HepG2 (cell line): Measurements from ENCODE around the gene CNKSR3. TPM values are rescaled to one million over a fixed set of nuclear protein-coding genes. Genes with fewer than 3 reads are reported as not detected.
A peak's percentile ranks its signal among the peaks of the same experiment; 100 is the strongest.

Experiments used
- ASH2L ChIP-seq: fragments of 300-600, 200-600 bp; sonication (generic); IDR thresholded peaks from 2 replicates; pipeline ENCODE4 v1.7.0; 2017; ENCODE audit warnings: low read depth, mild to moderate bottlenecking, moderate library complexity, mixed read lengths, low read length; ENCODE audit not compliant: insufficient read length
- ATF5 ChIP-seq: sonication (generic); formaldehyde crosslinking; IDR thresholded peaks from 2 replicates; pipeline ENCODE4 v1.4.0; 2020; ENCODE audit warnings: mild to moderate bottlenecking, low read depth, missing genetic modification reagents
- ELF3 ChIP-seq: IDR thresholded peaks from 2 replicates; pipeline ENCODE4 v1.6.1; 2016; ENCODE audit warnings: missing genetic modification reagents, missing compliant biosample characterization
- FOSL1 ChIP-seq: sonication (generic); formaldehyde crosslinking; IDR thresholded peaks from 2 replicates; pipeline ENCODE4 v1.9.0; 2021; ENCODE audit warnings: missing genetic modification reagents, borderline replicate concordance
- GPBP1L1 ChIP-seq: sonication (generic); formaldehyde crosslinking; IDR thresholded peaks from 2 replicates; pipeline ENCODE4 v1.5.0; 2020; ENCODE audit warnings: mild to moderate bottlenecking, missing genetic modification reagents
- HNF1B ChIP-seq: sonication (generic); formaldehyde crosslinking; IDR thresholded peaks from 2 replicates; pipeline ENCODE4 v1.5.1; 2020; ENCODE audit warnings: mild to moderate bottlenecking, moderate library complexity, missing genetic modification reagents
- HNRNPL ChIP-seq: fragments of 200-400 bp; formaldehyde crosslinking; IDR thresholded peaks from 2 replicates; pipeline ENCODE4 v1.6.1; 2017; ENCODE audit warnings: mild to moderate bottlenecking, low read depth, low read length
- IRX3 ChIP-seq: sonication (generic); formaldehyde crosslinking; IDR thresholded peaks from 2 replicates; pipeline ENCODE4 v1.8.1; 2023; ENCODE audit warnings: mild to moderate bottlenecking, low read depth, missing genetic modification reagents, borderline replicate concordance
- KLF6 ChIP-seq: IDR thresholded peaks from 2 replicates; pipeline ENCODE4 v1.8.0; 2016; ENCODE audit warnings: missing biosample characterization, missing genetic modification reagents
- MEIS1 ChIP-seq: sonication (generic); formaldehyde crosslinking; IDR thresholded peaks from 2 replicates; pipeline ENCODE4 v1.9.0; 2021; ENCODE audit warnings: mild to moderate bottlenecking, missing genetic modification reagents, moderate library complexity, borderline replicate concordance
- MLXIP ChIP-seq: sonication (generic); formaldehyde crosslinking; IDR thresholded peaks from 2 replicates; pipeline ENCODE4 v1.9.0; 2021; ENCODE audit warnings: missing genetic modification reagents, borderline replicate concordance
- PHB2 ChIP-seq: fragments of 450-650 bp; IDR thresholded peaks from 2 replicates; pipeline ENCODE4 v1.6.1; 2018; ENCODE audit not compliant: partially characterized antibody
- POLR2AphosphoS5 ChIP-seq: IDR thresholded peaks from 2 replicates; pipeline ENCODE4 v1.6.1; 2012; ENCODE audit warnings: low read depth, low read length
- RORA ChIP-seq: sonication (generic); formaldehyde crosslinking; IDR thresholded peaks from 2 replicates; pipeline ENCODE4 v1.5.0; 2020; ENCODE audit warnings: mild to moderate bottlenecking, missing genetic modification reagents, moderate library complexity
- SALL1 ChIP-seq: sonication (generic); formaldehyde crosslinking; IDR thresholded peaks from 2 replicates; pipeline ENCODE4 v1.8.0; 2022; ENCODE audit warnings: mild to moderate bottlenecking, missing genetic modification reagents
- SRSF1 ChIP-seq: fragments of 200-400 bp; formaldehyde crosslinking; optimal IDR thresholded peaks from 2 replicates; pipeline ENCODE3; 2017; ENCODE audit warnings: mild to moderate bottlenecking, low read depth, low read length, moderate library complexity
- SRSF4 ChIP-seq: fragments of 200-400 bp; formaldehyde crosslinking; IDR thresholded peaks from one replicate; pipeline ENCODE4 v1.6.1; 2018; ENCODE audit warnings: mild to moderate bottlenecking, low read depth, low read length, moderate library complexity; ENCODE audit not compliant: poor library complexity, severe bottlenecking
- TBX3 ChIP-seq: fragments of 450-650 bp; IDR thresholded peaks from 2 replicates; pipeline ENCODE4 v1.6.1; 2017; ENCODE audit warnings: antibody characterized with exemption, mild to moderate bottlenecking, inconsistent platforms, borderline replicate concordance
- TOPORS ChIP-seq: sonication (generic); formaldehyde crosslinking; IDR thresholded peaks from 2 replicates; pipeline ENCODE4 v1.8.0; 2023; ENCODE audit warnings: mild to moderate bottlenecking, missing genetic modification reagents
- ZBTB38 ChIP-seq: sonication (generic); formaldehyde crosslinking; IDR thresholded peaks from 2 replicates; pipeline ENCODE4 v1.5.1; 2020; ENCODE audit warnings: mild to moderate bottlenecking, missing genetic modification reagents
- ZMYM3 ChIP-seq: sonication (generic); formaldehyde crosslinking; IDR thresholded peaks from 2 replicates; pipeline ENCODE4 v1.5.1; 2020; ENCODE audit warnings: mild to moderate bottlenecking, missing genetic modification reagents
- ZNF383 ChIP-seq: sonication (generic); formaldehyde crosslinking; IDR thresholded peaks from 2 replicates; pipeline ENCODE4 v1.4.0; 2020; ENCODE audit warnings: missing genetic modification reagents, mild to moderate bottlenecking, borderline replicate concordance
- ZNF777 ChIP-seq: sonication (generic); formaldehyde crosslinking; IDR thresholded peaks from 2 replicates; pipeline ENCODE4 v1.4.0; 2020; ENCODE audit warnings: missing genetic modification reagents
- ZSCAN22 ChIP-seq: sonication (generic); formaldehyde crosslinking; IDR thresholded peaks from 2 replicates; pipeline ENCODE4 v1.4.0; 2020; ENCODE audit warnings: mild to moderate bottlenecking, missing genetic modification reagents
- polyA plus RNA-seq, 8 experiments: library from polyadenylated mRNA; depleted of rRNA in 3 of 8; stranded (reverse) in 7 of 8; unstranded in 1 of 8; fragments of >200 nt; fragmentation: Illumina TruSeq in 4 of 8; extraction: Trizol in 4 of 8; gene quantifications; 2 replicates each; pipeline versions ENCODE4 v1.2.1 to v1.2.3, GENCODE V29; 2011 to 2016; ENCODE audit warnings: low read depth in 4 of 8, missing spikeins in 1 of 8, mixed read lengths in 1 of 8; ENCODE audit not compliant: insufficient read depth in 1 of 8
- total RNA-seq, 5 experiments: library from RNA; depleted of rRNA; stranded (reverse); fragments of >200 nt; fragmentation: Illumina TruSeq; extraction: Trizol; gene quantifications; 2 replicates each; pipeline ENCODE4 v1.2.3, GENCODE V29; 2016; ENCODE audit warnings: low read depth in 1 of 5

The CNKSR3 gene
- total and polyA plus RNA-seq, 2 of the 13 experiments (the other 11 are each of a cell fraction or from before 2014, with no cell fraction given) = 9.2 to 38.6 TPM

- no peak for TF ChIP-seq POLR2AphosphoS5
- no peak for TF ChIP-seq MLXIP (CRISPR knock-in tag)
- TF ChIP-seq TOPORS (CRISPR knock-in tag) = no peak
- TF ChIP-seq ZNF777 (CRISPR knock-in tag) = no peak
- TF ChIP-seq SRSF1 = no peak
- TF ChIP-seq KLF6 = no peak
- 0 out of 2 replicates have a peak, but pooled peaks have one; percentile 9 for TF ChIP-seq ZMYM3 (CRISPR knock-in tag)
- TF ChIP-seq FOSL1 (CRISPR knock-in tag) = no peak
- TF ChIP-seq GPBP1L1 (CRISPR knock-in tag) = no peak
- TF ChIP-seq ZNF383 (CRISPR knock-in tag) = no peak
- TF ChIP-seq ATF5 (CRISPR knock-in tag) = no peak
- no peak for TF ChIP-seq ZSCAN22 (CRISPR knock-in tag)
- TF ChIP-seq TBX3 = no peak
- no peak for TF ChIP-seq HNRNPL
- no peak for TF ChIP-seq MEIS1 (CRISPR knock-in tag)
- TF ChIP-seq IRX3 (CRISPR knock-in tag) = no peak
- TF ChIP-seq ELF3 = no peak
- no peak for TF ChIP-seq ASH2L
- TF ChIP-seq SALL1 (CRISPR knock-in tag) = no peak
- no peak for TF ChIP-seq RORA (CRISPR knock-in tag)
- TF ChIP-seq ZBTB38 (CRISPR knock-in tag) = 0 out of 2 replicates have a peak, but pooled peaks have one; percentile 21
- no peak for TF ChIP-seq HNF1B (CRISPR knock-in tag)
- no peak for TF ChIP-seq SRSF4
- no peak for TF ChIP-seq PHB2
Observed at GRCh38 chr6:154488802-154489437, 21.6 kb downstream of the CNKSR3 start (continued).
